ENCODE data around the gene RNF112.
"Not testable (repeated sequence)": the region's sequence is repeated elsewhere in the genome, so short reads cannot be mapped to it uniquely, and the experiment has no call there.

The RNF112 gene

DNA sequence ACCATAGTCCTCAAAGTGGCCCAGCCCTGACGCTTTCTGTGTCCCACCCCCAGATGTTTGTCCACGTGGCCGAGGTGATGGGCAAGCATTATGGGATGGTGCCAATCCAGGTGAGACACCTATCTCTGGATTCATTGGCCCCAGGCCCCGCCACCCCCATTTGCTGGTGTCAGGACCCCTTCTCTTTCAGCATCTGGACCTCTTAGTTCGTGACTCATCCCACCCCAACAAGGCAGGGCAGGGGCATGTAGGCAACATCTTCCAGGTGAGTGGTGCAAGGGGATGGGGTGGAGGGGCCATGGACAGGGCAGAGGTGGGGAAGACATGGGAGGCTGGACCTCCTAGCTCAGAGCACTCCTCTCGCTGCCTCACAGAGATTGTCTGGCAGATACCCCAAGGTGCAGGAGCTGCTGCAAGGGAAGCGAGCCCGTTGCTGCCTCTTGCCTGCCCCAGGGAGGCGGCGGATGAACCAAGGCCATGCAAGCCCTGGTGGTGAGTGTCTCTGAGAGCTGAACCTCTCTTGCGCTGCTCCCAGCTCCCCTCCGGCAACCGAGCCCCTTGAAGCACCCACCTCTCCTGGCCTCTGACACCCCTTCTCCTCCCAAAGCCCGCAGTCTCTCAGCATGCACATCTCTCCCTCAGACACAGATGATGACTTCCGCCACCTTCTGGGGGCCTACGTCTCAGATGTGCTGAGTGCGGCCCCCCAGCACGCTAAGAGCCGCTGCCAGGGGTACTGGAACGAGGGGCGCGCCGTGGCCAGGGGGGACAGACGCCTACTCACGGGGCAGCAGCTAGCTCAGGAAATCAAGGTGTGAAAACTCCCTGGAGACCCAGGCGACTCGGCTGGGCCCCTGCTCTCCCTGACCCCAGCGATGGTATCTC is 3.6 kb downstream of the RNF112 start:
- no peak for DNase-seq

DNA sequence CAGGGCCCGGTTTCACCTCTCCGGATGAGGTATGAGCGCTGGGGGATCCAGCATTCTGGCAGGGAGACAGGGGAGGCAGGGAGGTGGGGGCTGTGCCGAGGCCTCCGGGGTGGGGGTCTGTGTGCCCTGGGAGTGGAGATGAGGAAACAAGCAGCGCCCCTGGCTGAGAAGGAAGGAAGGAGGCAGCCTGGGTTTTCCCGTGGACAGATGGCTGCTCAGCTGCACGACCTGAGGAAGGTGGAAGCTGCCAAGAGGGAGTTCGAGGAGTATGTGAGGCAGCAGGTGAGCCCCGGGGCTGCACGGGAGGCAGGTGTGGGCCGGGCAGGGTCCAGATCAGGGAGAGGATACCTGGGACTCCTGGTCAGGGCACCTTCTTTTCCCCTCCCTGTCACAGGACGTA is 4.3 kb downstream of the RNF112 start:
- DNase-seq = no peak

DNA sequence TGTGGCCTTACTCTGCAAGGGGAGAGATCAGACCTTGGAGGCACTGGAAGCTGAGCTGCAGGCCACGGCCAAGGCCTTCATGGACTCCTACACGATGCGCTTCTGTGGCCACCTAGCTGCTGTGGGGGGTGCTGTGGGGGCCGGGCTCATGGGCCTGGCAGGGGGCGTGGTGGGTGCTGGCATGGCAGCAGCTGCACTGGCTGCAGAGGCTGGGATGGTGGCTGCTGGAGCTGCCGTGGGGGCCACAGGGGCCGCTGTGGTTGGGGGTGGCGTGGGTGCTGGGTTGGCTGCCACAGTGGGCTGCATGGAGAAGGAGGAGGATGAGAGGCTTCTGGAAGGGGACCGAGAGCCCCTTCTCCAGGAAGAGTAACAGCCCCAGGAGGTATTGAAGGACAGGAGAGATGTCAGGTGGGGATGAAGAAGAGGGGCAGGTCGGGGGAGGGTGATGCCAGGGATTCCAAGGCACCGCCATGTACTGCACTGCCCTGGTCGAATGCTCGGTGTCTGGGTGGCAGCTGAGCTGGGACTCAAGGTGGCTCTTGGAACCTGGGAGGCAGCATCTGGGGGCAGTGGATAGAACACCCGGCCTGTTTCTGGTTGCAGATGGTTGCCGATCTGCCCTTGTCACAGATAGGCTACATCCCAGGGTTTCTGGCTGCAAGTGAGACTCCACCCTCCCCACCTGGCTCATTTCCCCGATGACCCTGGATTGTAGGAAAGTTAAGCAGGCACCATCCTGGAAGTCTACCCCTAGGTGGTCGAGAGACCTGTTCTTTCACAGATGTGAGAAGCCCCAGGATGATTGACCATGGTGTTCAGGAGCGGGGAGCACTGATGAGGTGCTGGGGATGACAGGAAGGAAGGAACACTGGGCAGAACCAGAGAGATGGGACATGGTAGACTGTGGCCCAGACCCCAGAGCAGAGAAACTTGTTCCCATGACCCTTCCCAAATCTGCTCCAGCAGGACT is 5.1 kb downstream of the RNF112 start:
- DNase-seq = no peak

DNA sequence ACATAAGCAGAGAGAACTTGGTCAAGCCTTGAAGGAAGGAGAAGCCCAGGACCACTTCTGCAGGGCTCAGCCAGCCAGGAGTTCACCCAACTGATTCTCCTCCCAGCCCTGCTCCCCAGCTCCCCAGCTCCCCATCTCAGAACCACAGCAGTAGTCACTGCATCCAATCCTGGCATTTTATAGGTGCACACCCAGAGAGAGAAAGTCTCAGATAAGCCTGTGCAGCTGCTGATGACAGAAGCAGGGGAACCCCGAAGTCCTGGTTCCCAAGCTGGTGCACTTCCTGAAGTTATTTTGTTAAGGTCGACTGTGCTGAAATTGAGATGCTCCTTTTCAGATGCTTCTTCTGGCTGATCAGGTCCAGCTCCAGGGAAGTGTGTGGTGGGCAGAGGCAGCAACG is 6.6 kb downstream of the RNF112 start:
- no peak for DNase-seq

DNA sequence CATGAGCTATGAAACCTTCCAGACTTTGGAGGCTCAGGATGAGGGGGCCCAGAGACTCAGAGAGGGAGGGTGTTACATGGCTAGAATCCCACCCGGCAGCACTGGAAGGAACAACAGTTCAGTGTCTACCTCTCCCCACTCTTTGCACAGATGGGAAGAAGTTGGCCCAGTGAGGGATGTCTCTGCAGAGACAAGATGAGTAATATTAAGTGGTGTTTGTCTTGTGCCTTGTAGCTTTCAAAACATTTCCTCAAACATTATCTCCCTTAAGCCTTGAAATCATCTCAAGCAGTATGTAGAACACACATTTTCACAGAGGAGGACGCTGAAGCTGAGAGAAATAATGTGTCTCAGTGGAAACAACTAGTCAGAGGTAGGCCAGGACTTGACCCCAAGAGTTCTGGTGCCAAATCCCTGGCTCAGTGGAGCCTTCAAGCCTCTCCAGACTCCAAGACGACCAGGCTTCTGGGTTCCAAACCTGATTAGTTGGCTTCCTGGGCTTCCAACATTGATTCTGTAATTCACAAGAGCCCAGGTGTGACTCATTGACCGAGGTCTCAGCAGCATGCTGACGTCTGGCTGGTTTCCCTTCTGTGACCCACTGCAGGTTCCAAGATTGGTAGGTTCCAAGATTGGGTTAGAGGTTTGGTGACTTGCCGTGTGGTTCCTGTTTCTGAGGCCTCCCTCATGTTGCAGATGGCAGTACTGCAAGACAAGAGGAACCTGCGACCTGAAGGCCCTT is 7.4 kb downstream of the RNF112 start:
- no peak for DNase-seq

DNA sequence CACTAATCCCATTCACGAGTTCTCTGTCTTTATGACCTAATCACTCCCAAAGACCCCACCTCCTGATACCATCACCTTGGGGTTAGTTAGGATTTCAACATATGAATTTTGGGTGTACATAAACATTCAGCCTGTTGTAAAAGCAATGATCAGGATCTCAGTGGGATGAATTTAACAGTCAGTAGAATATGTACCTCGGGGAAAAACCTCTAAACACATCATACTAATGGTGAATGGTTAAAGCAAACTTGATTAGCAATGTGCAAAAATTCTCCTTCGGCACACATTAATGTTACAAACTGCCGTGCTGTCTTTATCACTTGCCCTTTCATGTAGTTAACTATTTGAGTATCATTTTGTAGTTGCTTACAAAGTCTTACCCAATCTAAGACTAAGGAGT is 10.2 kb downstream of the RNF112 start:
- no peak for DNase-seq

DNA sequence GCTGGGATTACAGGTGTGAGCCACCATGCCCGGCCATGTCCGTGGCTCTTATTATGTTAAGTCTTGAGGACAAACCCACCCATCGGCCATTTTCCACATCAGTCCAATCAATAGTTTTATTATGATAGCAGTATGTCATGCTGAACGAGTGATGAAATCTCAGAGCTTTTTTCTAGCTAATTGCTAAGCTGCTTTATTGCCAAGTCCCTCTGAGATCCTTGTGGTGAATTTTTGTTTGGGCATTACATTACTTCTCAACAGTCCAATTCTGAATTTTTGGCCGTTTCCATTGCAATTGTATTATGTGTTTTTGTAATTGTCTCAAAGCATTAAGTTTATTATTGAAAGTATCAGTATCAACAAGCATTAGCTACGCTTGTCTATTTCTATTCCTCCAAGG is 10.9 kb downstream of the RNF112 start:
- no peak for DNase-seq

DNA sequence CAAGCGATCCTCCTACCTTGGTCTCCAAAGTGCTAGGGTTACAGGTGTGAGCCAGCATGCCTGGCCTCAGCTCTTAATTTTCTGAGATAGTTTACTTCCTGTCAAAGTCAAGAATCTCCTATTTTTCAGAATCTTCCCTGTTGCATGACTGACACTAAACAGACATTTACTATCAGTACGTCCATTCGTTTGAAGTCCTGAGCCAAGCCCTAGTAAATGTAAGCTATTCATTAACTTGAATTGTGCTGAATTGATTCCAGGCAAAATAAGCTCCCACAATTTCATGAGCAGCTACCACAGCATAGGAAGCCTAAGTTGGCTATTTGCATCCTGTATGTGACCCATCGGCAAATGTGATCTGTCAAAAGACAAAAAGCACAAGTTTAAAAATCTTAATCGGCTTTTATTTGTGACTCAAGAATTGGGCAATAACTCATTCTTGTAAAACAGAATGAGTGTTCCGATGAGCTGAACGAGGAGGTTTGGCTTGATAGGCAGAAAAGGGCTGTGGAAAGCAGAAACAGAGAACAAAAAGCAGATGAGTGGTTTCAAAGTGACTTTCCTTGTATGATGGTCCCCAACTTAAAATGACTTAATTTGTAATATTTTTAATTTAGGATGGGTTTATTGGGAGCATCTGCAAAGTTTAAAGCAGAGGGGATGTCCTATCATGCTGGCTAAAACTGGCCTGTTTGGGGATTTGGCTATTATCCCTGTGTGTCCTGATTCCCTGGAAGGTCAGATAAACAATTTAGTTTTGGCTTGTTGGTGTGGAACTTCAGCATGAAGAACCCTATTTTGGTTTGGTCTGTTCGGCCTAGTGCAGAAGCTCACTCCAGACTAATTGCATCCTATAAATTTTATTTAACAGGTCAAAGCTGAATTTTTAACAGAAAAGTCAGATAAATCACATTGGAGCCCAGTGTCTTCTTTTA is 14.2 kb downstream of the RNF112 start:
- DNase-seq = no peak

DNA sequence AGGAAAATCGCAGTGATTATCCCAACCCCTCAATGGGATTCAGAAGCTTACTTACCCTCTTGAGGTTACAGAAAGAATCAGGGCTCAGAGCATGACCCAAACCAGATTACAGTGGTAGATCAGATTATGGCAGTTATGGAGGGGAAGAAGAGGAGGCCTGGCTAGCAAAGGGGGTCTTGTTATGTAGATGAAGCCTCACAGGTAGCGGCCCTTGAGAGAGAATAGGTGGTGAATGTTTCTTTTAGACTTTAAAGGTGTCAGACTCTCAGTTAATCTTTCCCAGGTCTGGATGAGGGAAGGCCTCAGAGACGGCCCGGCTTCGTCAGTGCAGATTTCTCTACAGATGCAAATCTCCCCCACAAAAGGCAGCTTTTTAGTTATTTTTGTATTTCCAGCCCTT is 15.6 kb downstream of the RNF112 start:
- DNase-seq = no peak

DNA sequence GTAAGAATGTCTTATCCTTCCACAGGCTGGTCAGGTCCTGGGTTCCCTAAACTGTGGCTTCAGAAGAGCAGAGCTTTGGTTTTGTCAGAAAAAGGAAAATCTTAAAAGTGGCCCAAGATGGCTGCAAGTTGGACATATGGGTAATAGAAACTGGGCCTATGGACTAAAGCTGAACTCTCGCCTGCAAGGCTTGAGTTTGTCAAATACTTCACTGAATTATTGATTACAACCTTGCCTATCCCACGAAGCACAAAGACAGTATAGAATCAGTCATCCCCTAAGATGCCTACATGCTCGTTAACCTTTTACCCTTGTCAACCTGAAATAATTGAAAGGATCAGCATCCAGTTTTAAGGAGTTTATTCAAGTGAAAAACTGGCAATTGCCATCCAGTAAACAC is 20.7 kb downstream of the RNF112 start:
- no peak for DNase-seq

DNA sequence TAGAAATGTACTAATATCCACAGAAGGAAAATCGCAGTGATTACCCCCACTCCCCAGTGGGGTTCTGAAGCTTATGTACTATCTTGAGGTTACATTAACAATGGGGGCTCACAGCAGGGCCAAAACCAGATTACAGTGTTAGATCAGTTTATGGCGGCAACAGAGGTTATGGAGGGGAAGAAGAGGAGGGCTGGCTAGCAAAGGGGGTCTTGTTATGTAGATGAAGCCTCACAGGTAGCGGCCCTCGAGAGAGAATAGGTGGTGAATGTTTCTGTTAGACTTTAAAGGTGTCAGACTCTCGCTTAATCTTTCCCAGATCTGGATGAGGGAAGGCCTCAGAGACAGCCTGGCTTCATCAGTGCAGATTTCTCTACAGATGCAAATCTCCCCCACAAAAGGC is 22.2 kb downstream of the RNF112 start:
- DNase-seq = no peak

DNA sequence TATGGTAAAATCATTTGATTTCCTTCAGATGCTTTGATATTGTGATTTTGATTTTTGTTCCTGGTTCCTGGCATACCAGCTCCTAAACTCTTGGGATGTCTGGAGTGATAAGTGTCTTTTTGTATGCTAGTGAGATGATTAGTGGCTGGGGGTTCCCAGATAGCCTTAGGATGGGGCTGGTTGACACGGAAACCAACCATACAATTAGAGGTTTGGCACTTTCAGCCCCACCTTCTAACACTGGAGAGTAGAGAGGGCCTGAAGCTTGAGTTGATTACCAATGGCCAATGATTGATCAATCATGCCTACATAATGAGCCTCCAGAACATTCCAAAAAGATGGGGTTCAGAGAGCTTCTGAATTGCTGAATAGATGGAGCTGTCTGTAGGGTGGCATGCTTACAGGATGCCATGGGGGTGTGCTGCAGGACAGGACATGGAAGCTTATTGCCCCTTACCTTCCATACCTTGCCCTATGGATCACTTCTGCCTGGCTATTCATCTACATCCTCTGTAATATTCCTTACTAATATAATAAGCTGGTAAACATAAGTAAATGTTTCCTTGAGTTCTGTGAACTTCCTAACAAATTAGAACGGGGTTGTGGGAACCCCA is 22.8 kb downstream of the RNF112 start:
- no peak for DNase-seq

DNA sequence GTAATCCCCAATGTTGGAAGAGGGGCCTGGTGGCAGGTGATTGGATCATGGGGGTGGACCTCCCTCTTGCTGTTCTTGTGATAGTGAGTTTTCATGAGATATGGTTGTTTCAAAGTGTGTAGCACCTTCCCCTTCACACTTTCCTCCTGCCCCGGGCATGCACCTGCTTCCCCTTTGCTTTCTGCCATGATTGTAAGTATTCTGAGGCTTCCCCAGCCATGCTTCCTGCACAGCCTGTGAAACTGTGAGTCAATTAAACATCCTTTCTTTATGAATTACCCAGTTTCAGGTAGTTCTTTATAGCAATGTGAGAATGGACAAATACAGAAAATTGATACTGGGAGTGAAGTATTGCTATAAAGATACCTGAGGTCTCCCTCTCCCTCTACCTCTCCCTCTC is 29.4 kb downstream of the RNF112 start:
- no peak for DNase-seq

DNA sequence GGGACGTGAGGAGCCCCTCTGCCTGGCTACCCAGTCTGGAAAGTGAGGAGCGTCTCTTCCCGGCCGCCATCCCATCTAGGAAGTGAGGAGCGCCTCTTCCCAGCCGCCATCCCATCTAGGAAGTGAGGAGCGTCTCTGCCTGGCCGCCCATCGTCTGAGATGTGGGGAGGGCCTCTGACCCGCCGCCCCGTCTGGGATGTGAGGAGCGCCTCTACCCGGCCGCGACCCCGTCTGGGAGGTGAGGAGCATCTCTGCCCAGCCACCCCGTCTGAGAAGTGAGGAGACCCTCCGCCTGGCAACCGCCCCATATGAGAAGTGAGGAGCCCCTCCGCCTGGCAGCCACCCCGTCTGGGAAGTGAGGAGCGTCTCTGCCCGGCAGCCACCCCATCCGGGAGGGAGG is 30.3 kb downstream of the RNF112 start:
- not testable (repeated sequence) for DNase-seq

DNA sequence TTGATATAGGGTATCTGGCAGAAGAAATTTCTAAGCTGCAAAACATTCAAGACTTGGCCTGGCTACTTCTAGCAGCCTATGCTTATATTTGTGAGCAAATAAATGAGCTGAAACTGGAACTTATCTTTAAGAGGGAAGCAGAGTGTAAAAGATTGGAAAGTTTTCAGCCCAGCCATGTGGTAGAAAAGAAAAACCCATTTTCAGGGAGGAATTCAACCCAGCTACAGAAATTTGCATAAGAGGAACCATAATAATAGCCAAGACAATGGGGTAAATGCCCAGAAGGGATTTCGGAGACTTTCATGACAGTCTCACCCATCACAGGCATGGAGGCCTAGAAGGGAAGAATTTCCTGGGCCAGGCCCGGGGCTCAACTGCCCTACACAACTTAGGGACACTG is 31.7 kb downstream of the RNF112 start:
- DNase-seq = no peak

DNA sequence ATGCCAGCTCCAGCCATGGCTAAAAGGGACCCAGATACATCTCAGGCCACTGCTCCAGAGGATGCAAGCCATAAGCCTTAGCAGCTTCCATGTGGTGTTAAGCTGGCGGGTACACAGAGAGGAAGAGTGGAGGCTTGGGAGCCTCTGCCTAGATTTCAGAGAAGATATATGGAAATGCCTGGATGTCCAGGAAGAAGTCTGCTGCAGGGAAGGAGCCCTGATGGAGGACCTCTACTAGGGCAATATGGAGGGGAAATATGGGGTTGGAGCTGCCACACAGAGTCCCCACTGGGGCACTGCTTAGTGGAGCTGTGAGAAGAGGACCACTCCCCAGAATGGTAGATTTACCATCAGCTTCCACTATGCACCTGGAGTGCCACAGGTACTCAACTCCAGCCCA is 32.1 kb downstream of the RNF112 start:
- no peak for DNase-seq

DNA sequence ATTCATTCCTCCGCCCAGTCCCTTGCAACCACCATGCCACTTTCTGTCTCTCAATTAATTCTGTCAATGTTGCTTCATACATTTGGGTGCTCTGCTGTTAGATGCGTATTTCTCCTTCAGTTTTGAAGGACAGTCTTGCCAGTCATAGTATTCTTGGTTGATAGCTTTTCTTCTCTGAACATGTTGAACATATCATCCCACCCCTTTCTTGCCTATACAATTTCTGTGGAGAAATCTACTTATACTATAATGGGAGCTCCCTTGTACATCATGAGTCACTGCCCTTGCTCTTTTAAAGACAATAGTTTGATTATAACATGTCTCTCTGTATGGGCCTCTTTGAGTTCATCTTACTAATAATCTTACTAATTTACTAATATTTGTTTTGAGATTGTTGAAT is 34.1 kb downstream of the RNF112 start:
- DNase-seq = no peak

DNA sequence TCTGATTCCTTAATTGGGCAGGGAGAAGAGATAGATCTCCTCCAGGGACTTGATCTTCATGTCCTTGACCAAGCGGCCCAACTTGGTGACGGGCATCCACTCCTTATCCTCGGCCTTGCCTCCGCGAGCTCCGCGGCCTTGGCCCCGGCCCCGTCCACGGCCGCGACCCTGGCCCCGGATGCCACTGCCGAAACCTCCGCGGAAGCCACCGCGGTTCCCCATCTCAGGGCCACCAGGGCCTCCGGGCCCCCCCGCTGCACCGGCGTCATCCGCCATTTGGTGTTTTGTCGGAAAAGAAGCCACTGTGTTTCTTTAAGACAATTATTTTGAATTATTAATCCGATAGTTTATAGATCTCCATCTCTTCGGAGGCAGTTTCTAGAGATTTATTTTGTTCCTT is 35.5 kb downstream of the RNF112 start:
- DNase-seq = not testable (repeated sequence)

DNA sequence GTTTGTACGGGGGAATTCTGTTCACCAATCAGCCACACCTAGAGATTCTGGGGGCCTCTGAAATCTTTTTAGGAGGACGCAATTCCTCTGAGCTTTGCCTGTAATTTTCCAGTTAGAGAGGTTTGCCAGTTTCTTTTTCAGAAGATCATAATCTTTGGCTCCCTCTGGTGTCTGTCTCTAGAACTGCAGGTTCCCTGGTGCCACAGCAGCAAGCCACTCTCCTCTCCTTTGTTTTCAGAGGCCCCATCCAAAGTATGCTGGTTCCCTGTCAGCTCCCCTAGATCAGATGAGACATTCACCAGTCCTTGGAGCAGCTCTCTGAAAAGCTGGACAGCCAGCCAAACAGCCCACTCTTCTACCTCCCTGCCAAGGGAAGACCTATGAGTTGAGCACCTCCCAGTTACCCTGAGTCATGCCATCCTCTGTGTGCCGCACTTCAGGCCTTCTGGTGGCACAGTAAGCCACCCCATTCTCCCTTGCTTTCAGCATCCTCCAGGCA is 36.1 kb downstream of the RNF112 start:
- peak; percentile 59 to 78 for DNase-seq

DNA sequence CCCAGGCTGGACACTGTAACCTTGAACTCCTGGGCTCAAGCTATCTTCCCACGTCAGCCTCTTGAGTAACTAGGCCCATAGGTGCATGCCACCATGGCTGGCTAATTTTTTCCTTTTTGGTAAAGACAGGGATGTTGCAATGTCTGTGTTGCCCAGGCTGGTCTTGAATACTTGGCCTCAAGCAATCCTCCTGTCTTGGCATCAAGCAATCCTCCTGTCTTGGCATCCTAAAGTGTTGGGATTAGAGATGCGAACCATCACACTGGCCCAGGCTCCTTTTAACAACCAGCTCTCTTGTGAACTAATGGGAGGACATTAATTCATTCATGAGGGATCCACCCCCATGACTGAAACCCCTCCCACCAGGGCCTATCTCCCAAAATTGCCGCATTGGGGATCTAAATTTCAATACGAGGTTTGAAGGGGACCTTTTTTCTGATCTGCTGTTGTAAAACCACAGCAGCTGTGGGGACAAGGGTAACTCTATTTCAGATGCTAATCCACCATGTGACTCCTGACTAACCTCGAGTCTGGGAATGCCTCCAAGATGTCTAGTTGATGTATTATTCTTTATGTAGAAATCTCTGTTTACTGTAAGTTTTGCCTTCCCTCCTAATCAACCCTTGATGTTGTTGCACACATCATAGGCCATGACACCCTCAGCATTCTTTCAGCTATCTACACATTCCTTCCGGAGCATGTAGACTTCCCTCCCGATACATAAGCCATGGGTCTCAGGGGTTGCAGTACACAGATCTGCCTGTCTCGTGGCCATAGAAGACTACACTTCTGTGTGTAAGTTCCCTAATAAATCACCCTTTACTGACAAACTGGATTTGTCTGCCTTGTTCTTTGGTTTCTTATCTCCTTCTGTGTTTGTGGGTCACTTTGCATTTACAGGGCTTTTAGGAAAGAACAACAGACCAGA is 37.6 kb downstream of the RNF112 start:
- no peak for DNase-seq

Data from stimulated activated CD4-positive, alpha-beta T cell treated with anti-CD3 and anti-CD28 coated beads, Interleukin-2, amount 100 ng/mL, for 24 hours (primary cell).